Urothelium cell line (cell line): ENCODE measurements around the gene TIFAB.

ENCODE experiments used
- DNase-seq: peaks from one replicate; pipeline ENCODE4 v3.0.0; 2011; ENCODE audit warnings: low spot score, mixed read lengths
- FAIRE-seq: peaks from 2 replicates; lab custom pipeline; 2011; peaks lifted over from hg19 to GRCh38; lab: Jason Lieb, UNC

Gene TIFAB

GRCh38 chr5:135482381-135482933 lies 30.3 kb upstream of the TIFAB start:
- DNase-seq (no peak), FAIRE-seq (no peak)

GRCh38 chr5:135481909-135482311 lies 29.8 kb upstream of the TIFAB start:
- DNase-seq (no peak), FAIRE-seq (peak; percentile 70)

- FAIRE-seq (no peak), DNase-seq (no peak)
Observed at GRCh38 chr5:135481387-135481786, 29.2 kb upstream of the TIFAB start.

- no peak for FAIRE-seq
- DNase-seq: no peak
Observed at GRCh38 chr5:135480511-135480910, 28.4 kb upstream of the TIFAB start.

- FAIRE-seq (no peak), DNase-seq (no peak)
Observed at GRCh38 chr5:135478938-135479337, 26.8 kb upstream of the TIFAB start.

GRCh38 chr5:135477613-135478066 lies 25.5 kb upstream of the TIFAB start:
- no peak for DNase-seq
- FAIRE-seq: no peak

- no peak for DNase-seq
- no peak for FAIRE-seq
Observed at GRCh38 chr5:135476615-135477581, 24.7 kb upstream of the TIFAB start.

GRCh38 chr5:135473956-135474670 lies 22.0 kb upstream of the TIFAB start:
- DNase-seq (no peak), FAIRE-seq (no peak)

GRCh38 chr5:135472141-135472540 lies 20.0 kb upstream of the TIFAB start:
- no peak for FAIRE-seq

GRCh38 chr5:135471726-135472125 lies 19.6 kb upstream of the TIFAB start:
- no peak for FAIRE-seq
- DNase-seq: no peak

More at GRCh38 chr5:135472141-135472540, 20.0 kb upstream of the TIFAB start:
- no peak for DNase-seq

GRCh38 chr5:135469911-135470310 lies 17.8 kb upstream of the TIFAB start:
- no peak for FAIRE-seq

GRCh38 chr5:135468541-135468940 lies 16.4 kb upstream of the TIFAB start:
- FAIRE-seq: no peak
- no peak for DNase-seq

More at GRCh38 chr5:135469911-135470310, 17.8 kb upstream of the TIFAB start:
- no peak for DNase-seq

- no peak for FAIRE-seq
- DNase-seq: no peak
Observed at GRCh38 chr5:135467871-135468485, 15.8 kb upstream of the TIFAB start.

GRCh38 chr5:135467051-135467625 lies 15.0 kb upstream of the TIFAB start:
- no peak for DNase-seq
- no peak for FAIRE-seq

GRCh38 chr5:135466178-135467050 lies 14.3 kb upstream of the TIFAB start:
- FAIRE-seq: no peak
- DNase-seq: peak; percentile 84

GRCh38 chr5:135465391-135466122 lies 13.4 kb upstream of the TIFAB start:
- FAIRE-seq (no peak), DNase-seq (no peak)

GRCh38 chr5:135462304-135462703 lies 10.2 kb upstream of the TIFAB start:
- FAIRE-seq (no peak), DNase-seq (peak; percentile 67)

GRCh38 chr5:135461481-135462151 lies 9.5 kb upstream of the TIFAB start:
- FAIRE-seq: no peak
- no peak for DNase-seq
